Kidney epithelial cell (primary cell): ENCODE results near the gene PAOX. TPM values are rescaled to one million over a fixed set of nuclear protein-coding genes. Genes with fewer than 3 reads are reported as not detected.
"Not testable (repeated sequence)": the region's sequence is repeated elsewhere in the genome, so short reads cannot be mapped to it uniquely, and the experiment has no call there.

Source experiments
- DNase-seq: peaks from one replicate; pipeline ENCODE4 v3.0.0-alpha.2; 2010; ENCODE audit warnings: low read depth
- H3K27me3 ChIP-seq: 2 replicates; pipeline ENCODE4 v1.6.0; 2011; ENCODE audit warnings: low read length; ENCODE audit not compliant: control insufficient read depth, insufficient read depth
- H3K36me3 ChIP-seq: 2 replicates; pipeline ENCODE4 v1.5.1; 2011; ENCODE audit warnings: low read length; ENCODE audit not compliant: control insufficient read depth, insufficient read depth
- H3K4me3 ChIP-seq: 2 replicates; pipeline ENCODE4 v1.5.1; 2011; ENCODE audit warnings: low read depth, mild to moderate bottlenecking, control low read depth, low read length
- total RNA-seq: library from RNA; depleted of rRNA; stranded (reverse); fragments of >200 nt; gene quantifications from 2 replicates; pipeline ENCODE4 v1.2.3, GENCODE V29; 2015
- TF ChIP-seq, protein P1 (sequence below): IDR thresholded peaks from 2 replicates; pipeline ENCODE4 v1.5.1; 2011; ENCODE audit warnings: mild to moderate bottlenecking, moderate library complexity, low read length, control low read depth, inconsistent platforms; ENCODE audit not compliant: insufficient read depth, poor library complexity, severe bottlenecking

PAOX gene
- total RNA-seq, 1 donor from 2014 or later: 4.3 TPM

DNA sequence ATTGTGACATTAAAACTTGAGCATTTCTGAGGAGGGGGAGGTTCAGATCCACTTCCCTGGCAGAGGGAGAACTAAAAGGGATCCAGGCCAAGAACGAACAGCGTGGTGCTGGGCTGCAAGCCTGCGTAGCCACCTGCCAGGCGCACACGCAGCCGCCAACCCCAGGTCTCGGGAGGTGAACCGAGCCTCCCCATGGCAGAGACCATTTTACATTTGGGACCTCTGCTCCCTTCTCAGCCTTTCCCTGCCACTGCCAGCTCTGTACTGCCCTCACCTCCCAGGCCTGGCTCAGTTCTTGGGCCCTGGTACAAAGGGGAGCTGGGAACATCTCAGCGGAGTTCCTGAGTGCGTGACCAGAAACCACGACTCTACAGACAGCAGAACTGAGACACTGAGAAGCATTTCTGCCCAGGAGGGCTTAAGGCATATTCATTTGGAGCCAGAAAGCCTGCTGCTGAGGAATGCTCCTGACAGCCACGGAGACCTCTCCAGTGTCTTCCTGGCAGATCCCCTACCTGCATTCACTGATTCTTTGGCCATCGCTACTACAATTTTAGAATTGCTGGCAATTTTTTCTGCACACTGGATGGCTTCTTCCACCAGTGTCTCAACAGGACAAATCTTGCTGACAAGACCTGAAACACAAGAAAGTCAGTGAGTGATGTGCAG lies 13.5 kb upstream of the PAOX start:
- no peaks in the 10 kb centered on the region for H3K27me3 ChIP-seq
- no peak for DNase-seq
- no peak overlapping the region for H3K4me3 ChIP-seq
- peaks cover 1% of the 10 kb centered on the region for H3K36me3 ChIP-seq
- TF ChIP-seq, protein P1, sequence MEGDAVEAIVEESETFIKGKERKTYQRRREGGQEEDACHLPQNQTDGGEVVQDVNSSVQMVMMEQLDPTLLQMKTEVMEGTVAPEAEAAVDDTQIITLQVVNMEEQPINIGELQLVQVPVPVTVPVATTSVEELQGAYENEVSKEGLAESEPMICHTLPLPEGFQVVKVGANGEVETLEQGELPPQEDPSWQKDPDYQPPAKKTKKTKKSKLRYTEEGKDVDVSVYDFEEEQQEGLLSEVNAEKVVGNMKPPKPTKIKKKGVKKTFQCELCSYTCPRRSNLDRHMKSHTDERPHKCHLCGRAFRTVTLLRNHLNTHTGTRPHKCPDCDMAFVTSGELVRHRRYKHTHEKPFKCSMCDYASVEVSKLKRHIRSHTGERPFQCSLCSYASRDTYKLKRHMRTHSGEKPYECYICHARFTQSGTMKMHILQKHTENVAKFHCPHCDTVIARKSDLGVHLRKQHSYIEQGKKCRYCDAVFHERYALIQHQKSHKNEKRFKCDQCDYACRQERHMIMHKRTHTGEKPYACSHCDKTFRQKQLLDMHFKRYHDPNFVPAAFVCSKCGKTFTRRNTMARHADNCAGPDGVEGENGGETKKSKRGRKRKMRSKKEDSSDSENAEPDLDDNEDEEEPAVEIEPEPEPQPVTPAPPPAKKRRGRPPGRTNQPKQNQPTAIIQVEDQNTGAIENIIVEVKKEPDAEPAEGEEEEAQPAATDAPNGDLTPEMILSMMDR: no peak

- DNase-seq: no peak
- Histone ChIP-seq H3K27me3 (no peaks in the 10 kb centered on the region), H3K36me3 (peaks cover 1% of the 10 kb centered on the region), H3K4me3 (no peak overlapping the region)
- TF ChIP-seq, protein P1: no peak
Measured at GRCh38 chr10:133366130-133366478, 13.0 kb upstream of the PAOX start.

DNA sequence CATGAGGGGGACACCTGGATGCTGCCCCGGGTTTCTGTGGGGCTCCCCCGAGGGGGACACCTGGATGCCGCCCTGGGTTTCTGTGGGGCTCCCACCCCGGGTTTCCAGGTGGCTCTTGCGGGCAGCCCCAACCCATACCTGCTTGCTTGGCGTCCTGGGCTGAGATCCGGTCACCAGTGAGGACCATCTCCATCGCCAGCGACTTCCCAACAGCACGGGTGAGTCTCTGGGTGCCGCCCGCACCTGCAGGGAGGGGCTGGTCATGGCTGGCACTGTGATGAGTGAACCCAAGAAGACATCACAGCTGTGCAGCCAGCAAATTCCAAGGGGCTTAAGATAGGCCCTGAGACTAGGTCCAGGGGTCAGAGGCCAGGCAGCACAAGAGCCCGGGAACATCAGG lies 12.3 kb upstream of the PAOX start:
- no peak for DNase-seq
- Histone ChIP-seq H3K27me3 (no peaks in the 10 kb centered on the region), H3K36me3 (peaks cover 1% of the 10 kb centered on the region), H3K4me3 (no peak overlapping the region)
- TF ChIP-seq, protein P1: no peak

DNA sequence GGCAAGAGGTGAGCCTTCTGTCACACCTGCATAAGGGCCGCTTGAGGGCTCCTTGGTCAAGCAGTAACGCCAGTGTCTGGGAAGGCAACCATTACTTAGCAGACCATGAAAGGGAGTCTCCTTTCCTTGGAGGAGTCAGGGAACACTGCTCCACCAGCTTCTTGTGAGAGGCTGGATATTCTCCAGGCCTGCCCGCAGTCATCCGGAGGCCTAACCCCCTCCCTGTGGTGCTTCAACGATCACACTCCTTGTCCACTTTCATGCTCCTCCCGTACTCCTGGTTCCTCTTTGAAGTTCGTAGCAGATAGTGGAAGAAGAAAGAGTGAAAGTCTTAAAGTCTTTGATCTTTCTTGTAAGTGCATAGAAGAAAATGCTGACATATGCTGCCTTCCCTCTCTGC lies 11.6 kb upstream of the PAOX start:
- not testable (repeated sequence) for H3K36me3 ChIP-seq, DNase-seq, H3K4me3 ChIP-seq, H3K27me3 ChIP-seq

GRCh38 chr10:133368153-133368552 lies 10.9 kb upstream of the PAOX start:
- Histone ChIP-seq H3K27me3 (no peaks in the 10 kb centered on the region), H3K36me3 (peaks cover 1% of the 10 kb centered on the region), H3K4me3 (no peak overlapping the region)

GRCh38 chr10:133370030-133370786 lies 8.9 kb upstream of the PAOX start:
- TF ChIP-seq, protein P1: no peak
- H3K4me3 ChIP-seq: no peak overlapping the region
- H3K36me3 ChIP-seq: peaks cover 1% of the 10 kb centered on the region
- DNase-seq: no peak
- no peaks in the 10 kb centered on the region for H3K27me3 ChIP-seq

More at GRCh38 chr10:133368153-133368552, 10.9 kb upstream of the PAOX start:
- DNase-seq: no peak
- TF ChIP-seq, protein P1: no peak
